Measurements from ENCODE around the gene MSI2.

Gene MSI2

DNA sequence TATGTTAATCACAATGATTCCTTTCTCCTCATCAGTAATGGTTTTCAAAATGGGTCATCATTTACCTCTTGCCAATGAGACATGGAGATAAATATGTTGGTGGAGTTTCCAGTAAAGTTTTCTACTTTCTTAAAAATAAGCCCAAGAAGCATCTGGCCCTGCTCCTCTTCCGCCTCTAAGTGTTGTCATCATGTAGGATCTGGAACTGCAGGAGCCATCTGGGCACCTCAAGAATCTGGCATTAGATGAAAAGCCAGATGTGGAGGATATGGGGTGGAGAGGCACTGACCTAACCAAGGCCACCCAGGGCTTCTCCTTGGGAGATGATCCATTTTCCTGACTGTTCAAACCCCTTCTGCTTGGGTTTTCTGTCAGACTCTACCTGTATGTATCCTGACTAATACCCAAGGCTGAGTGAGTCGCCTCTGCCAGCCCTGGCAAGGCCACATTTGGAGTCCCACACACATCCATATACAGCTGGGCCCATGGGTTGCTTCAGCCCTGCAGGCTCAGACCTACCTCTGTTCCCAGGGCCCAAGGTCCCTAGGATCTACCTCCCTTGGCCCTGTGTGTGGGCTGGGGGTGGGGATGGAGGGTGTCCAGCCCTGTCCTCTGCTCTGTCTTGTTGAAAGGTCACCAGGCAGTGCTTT lies 464.2 kb downstream of the MSI2 start:
- no peak for DNase-seq (ENCODE audit: low spot score)

GRCh38 chr17:57721967-57722703 lies 465.8 kb downstream of the MSI2 start:
- DNase-seq (ENCODE audit: low spot score): no peak

DNA sequence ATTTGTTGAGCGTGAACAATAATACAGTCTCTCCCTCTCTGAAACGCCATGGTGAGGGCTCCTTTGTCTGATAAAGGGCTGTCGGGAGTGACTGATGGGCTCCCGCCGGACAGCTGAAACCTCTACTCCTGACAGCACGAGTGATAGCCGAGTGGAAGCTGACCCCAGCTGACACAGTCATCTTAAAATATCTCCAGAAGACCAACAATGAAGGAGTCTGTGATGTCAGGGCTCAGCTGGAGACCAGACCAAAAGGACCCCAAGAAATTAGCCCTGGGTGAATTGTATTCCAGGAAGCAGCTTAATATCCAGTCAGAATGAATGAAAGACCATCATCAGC lies 466.4 kb downstream of the MSI2 start:
- no peak for DNase-seq (ENCODE audit: low spot score)

DNA sequence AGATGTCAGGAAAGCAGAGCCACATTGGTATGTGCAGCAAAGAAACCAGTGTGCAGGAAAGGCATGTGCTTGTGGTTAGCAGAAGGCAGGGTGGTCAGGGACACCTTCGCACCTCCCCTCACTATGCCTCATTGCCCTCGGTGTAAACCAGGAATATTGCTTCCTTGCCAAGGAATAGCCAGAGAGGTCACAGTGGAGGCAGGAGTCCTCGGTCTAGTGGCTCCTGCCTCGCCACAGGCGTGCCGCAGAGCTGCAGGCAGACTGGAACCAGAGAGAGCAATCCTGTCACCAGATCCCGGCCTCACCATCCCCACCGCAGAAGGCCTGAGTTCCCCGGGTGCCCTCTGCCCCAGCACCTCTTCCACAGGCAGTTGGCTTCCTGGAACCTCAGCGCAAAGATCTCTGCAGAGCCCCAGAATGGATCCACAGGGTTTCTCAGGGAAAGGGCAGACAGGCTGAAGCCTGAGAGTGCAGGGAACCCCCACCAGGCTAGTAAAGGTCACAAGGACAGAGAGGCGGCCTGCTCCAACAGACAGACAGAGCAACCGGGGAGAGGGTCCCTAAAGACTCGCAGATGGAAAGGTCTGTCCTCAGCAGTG lies 467.2 kb downstream of the MSI2 start:
- no peak for DNase-seq (ENCODE audit: low spot score)

- peak; percentile 62 for DNase-seq (ENCODE audit: low spot score)
These were observed 467.9 kb downstream of the MSI2 start for GRCh38 chr17:57724026-57724728.

DNA sequence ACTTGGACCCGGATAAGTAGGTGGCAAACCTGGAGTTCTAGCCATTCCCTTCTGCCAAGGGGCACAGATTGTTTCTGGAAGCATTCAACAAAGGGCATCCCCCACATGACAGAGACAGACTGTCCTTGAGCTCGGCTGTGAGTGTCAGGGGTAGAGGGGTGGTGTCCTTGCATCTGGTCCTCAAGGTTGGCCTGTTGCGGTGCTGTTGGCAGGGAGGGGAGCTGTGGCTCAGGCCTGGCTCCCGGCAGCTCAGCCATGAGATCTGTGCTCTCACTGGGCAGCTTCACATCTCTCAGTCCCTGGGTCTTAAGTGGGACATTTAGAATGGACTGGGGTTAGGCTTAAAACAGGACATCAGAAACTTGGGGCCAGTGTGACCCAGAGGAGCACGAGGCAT lies 468.4 kb downstream of the MSI2 start:
- DNase-seq (ENCODE audit: low spot score): peak; percentile 50

DNA sequence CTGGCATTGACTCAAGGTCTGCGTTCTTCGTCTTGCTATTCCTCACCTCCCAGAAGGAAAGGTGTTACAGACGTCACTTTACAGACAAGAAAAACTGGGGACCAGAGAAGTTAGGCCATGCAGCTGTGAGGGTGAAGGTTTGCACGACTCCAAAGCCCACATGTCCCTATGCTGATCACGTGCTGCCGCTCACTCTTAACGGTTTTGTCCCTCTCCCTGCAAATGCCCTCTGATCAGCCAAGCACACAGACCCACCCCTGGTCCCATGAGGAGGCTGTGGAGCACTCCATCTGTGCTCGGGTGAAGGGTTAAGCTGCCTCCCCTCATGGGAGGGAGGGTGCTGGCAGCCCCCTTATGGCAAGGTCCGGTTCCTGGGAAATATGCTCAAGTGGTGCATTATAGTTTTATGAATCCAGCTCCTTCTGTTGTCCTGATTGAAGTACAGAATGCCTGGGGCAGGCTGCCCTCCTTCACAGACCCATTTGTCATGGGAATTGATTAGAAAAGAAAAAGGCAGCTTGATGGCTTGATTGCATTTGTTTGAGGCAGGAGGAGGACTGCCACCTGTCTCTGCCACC lies 470.0 kb downstream of the MSI2 start:
- peak; percentile 37 for DNase-seq (ENCODE audit: low spot score)

DNA sequence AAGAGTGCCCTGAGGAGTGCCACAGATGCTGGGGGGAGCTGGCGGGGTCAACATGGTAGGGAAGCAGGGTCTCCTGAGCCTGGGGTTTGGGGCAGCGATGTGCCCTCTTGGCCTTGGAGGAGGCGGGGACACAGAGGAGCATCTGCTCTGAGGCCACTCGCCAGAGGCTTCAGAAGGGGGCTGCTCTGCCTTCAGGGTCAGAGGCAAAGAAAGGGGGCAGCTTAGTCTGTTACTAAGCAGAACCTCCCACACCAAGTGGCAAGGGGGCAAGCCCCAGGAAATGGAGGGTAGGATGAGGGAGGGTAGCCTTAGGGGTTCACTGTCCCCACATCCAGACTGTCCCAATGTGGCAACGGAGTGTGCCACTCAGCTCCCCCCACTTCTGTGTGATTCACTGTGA lies 470.5 kb downstream of the MSI2 start:
- peak; percentile 27 for DNase-seq (ENCODE audit: low spot score)

GRCh38 chr17:57727630-57728175 lies 471.4 kb downstream of the MSI2 start:
- no peak for DNase-seq (ENCODE audit: low spot score)

GRCh38 chr17:57730026-57730701 lies 473.8 kb downstream of the MSI2 start:
- no peak for DNase-seq (ENCODE audit: low spot score)

DNA sequence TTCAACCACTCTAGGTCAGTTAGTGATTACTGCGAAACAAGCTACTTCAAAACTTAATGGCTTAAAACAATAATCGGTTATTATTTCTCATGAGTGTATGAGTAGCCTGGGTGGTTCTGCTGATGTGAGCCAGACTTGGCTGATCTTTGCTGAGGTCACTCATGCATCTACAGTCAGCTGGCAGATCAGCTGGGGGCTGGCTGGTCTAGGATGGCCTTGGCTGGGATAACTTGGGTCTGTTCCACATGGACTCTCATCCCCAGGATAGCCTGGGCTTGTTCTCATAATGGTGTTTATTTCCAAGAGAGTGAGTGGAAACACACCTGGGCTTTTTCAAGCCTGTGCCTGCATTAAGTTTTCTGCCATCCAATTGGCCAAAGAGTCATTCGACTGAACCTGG lies 475.7 kb downstream of the MSI2 start:
- no peak for DNase-seq (ENCODE audit: low spot score)

- DNase-seq (ENCODE audit: low spot score): no peak
These were observed 476.8 kb downstream of the MSI2 start for GRCh38 chr17:57733085-57733484.
